K562 (cell line): ENCODE measurements around the gene EGFR. TPM values are rescaled to one million over a fixed set of nuclear protein-coding genes. Genes with fewer than 3 reads are reported as not detected.

ENCODE experiments used
- ATAC-seq: fragments of 200-7000 bp; cut with Tn5 transposase; 3 replicates; pipeline ENCODE4 v1.9.1; 2020; ENCODE audit warnings: moderate library complexity
- BruUV-seq: library from RNA; stranded (reverse); fragments of 400-500 nt; replicated peaks from 2 replicates; lab custom pipeline; 2021; lab: Mats Ljungman, UMichigan
- CTCF ChIA-PET: fragments of 300-600 bp; formaldehyde crosslinking; extraction: SDS; loops from one replicate; lab custom pipeline; 2021; ENCODE audit warnings: low intra/inter-chr PET ratio; lab: Yijun Ruan, JAX
- POLR2A ChIA-PET: fragments of 300-600, 350-650 bp; sonication (Branson Sonifier 250); formaldehyde crosslinking; extraction: SDS; loops from one replicate; lab custom pipeline; 2021; ENCODE audit warnings: antibody characterized with exemption, inconsistent platforms; lab: Yijun Ruan, JAX
- DNase-seq, 4 experiments: peaks; one replicate each; pipeline versions ENCODE4 v3.0.0 to v3.0.0-alpha.2; 2011 to 2018; ENCODE audit warnings: low spot score in 3 of 4, mixed read lengths in 3 of 4; ENCODE audit errors: extremely low read depth in 1 of 4
- FAIRE-seq: peaks from 2 replicates; lab custom pipeline; 2011; peaks lifted over from hg19 to GRCh38; lab: Jason Lieb, UNC
- H2AFZ ChIP-seq: 2 replicates; pipeline ENCODE4 v1.6.0; 2011; ENCODE audit warnings: low read depth, low read length, control low read depth, inconsistent platforms
- H3K27ac ChIP-seq: fragments of 200-600 bp; 3 replicates; pipeline ENCODE4 v1.8.0; 2011; ENCODE audit warnings: low read depth, mild to moderate bottlenecking, control low read depth, inconsistent platforms, low read length, moderate library complexity, mixed read lengths; ENCODE audit errors: extremely low read depth
- H3K27me3 ChIP-seq, 2 experiments: fragments of 300-600 bp in 1 of 2; 2 replicates in 1 of 2; 3 replicates in 1 of 2; pipeline versions ENCODE4 v1.6.0 to v1.8.0; 2011; ENCODE audit warnings: inconsistent platforms in 2 of 2, low read length in 2 of 2, mild to moderate bottlenecking in 1 of 2, mixed read lengths in 1 of 2, moderate library complexity in 1 of 2; ENCODE audit not compliant: control insufficient read depth in 2 of 2, insufficient read depth in 2 of 2
- H3K36me3 ChIP-seq: fragments of 300-600 bp; 3 replicates; pipeline ENCODE4 v1.8.0; 2011; ENCODE audit warnings: mild to moderate bottlenecking, low read length, inconsistent platforms; ENCODE audit not compliant: control insufficient read depth, insufficient read depth
- H3K4me1 ChIP-seq, 2 experiments: fragments of 200-600 bp in 1 of 2; replicated peaks in 1 of 2; 2 replicates in 1 of 2; 3 replicates in 1 of 2; pipeline versions ENCODE4 v1.5.1 to v1.8.0; 2011; ENCODE audit warnings: inconsistent platforms in 2 of 2, low read length in 2 of 2, mild to moderate bottlenecking in 1 of 2, mixed read lengths in 1 of 2, moderate library complexity in 1 of 2; ENCODE audit not compliant: control insufficient read depth in 2 of 2, insufficient read depth in 2 of 2
- H3K4me2 ChIP-seq: 2 replicates; pipeline ENCODE4 v1.6.1; 2011; ENCODE audit warnings: low read length, control low read depth, inconsistent platforms, mixed read lengths; ENCODE audit not compliant: insufficient read depth
- H3K4me3 ChIP-seq: fragments of 200-600 bp; sonication (generic), shearing (Covaris generic); 2 replicates; pipeline ENCODE4 v1.5.1; 2016; ENCODE audit warnings: control low read depth, inconsistent platforms
- H3K79me2 ChIP-seq: fragments of 200-600 bp; 3 replicates; pipeline ENCODE4 v1.8.0; 2011; ENCODE audit warnings: low read length, inconsistent platforms; ENCODE audit not compliant: control insufficient read depth, insufficient read depth
- H3K9ac ChIP-seq, 2 experiments: 2 replicates each; pipeline versions ENCODE4 v1.6.0 to v1.6.1; 2011; ENCODE audit warnings: low read depth in 2 of 2, low read length in 2 of 2, control low read depth in 1 of 2, inconsistent platforms in 1 of 2, mild to moderate bottlenecking in 1 of 2, mixed read lengths in 1 of 2; ENCODE audit not compliant: insufficient read depth in 1 of 2
- H3K9me1 ChIP-seq: one replicate; pipeline ENCODE4 v1.6.0; 2011; ENCODE audit warnings: inconsistent platforms, mild to moderate bottlenecking, low read length, moderate library complexity; ENCODE audit not compliant: control insufficient read depth, insufficient read depth
- H3K9me3 ChIP-seq: replicated peaks from 2 replicates; pipeline ENCODE4 v1.5.1; 2011; ENCODE audit warnings: low read depth, low read length, inconsistent platforms; ENCODE audit not compliant: control insufficient read depth, insufficient read depth
- H4K20me1 ChIP-seq: replicated peaks from 2 replicates; pipeline ENCODE4 v1.6.1; 2011; ENCODE audit warnings: low read length, inconsistent platforms, mixed read lengths; ENCODE audit not compliant: control insufficient read depth, insufficient read depth
- CLOCK ChIP-seq: fragments of 250-450 bp; sonication (Bioruptor Pico); IDR thresholded peaks from 2 replicates; pipeline ENCODE4 v1.4.0; 2020; ENCODE audit warnings: mild to moderate bottlenecking, moderate library complexity, borderline replicate concordance
- GMEB1 ChIP-seq: fragments of 250-450 bp; sonication (Bioruptor Pico); IDR thresholded peaks from 2 replicates; pipeline ENCODE4 v1.4.0; 2020; ENCODE audit warnings: mild to moderate bottlenecking
- HNRNPL ChIP-seq: fragments of 200-400 bp; formaldehyde crosslinking; IDR thresholded peaks from 2 replicates; pipeline ENCODE4 v1.6.1; 2017; ENCODE audit warnings: low read depth, mild to moderate bottlenecking, low read length
- IRF9 ChIP-seq: fragments of 450-650 bp; IDR thresholded peaks from 2 replicates; pipeline ENCODE4 v1.6.1; 2016; ENCODE audit warnings: missing biosample characterization, missing genetic modification characterization
- MAFG ChIP-seq: fragments of 450-650 bp; conservative IDR thresholded peaks from 2 replicates; pipeline ENCODE4 v1.6.1; 2016; ENCODE audit warnings: missing genetic modification characterization, missing compliant biosample characterization
- MTA3 ChIP-seq: fragments of 450-650 bp; formaldehyde crosslinking; IDR thresholded peaks from 2 replicates; pipeline ENCODE4 v1.6.1; 2017; ENCODE audit warnings: mild to moderate bottlenecking, borderline replicate concordance
- NCOA1 ChIP-seq: fragments of 450-650 bp; IDR thresholded peaks from 2 replicates; pipeline ENCODE4 v1.6.1; 2016; ENCODE audit warnings: low read depth
- RHOXF2B ChIP-seq: fragments of 250-450 bp; sonication (Bioruptor Pico); conservative IDR thresholded peaks from 2 replicates; pipeline ENCODE4 v1.5.1; 2021
- SP1 ChIP-seq: sonication (generic); formaldehyde crosslinking; IDR thresholded peaks from 2 replicates; pipeline ENCODE4 v1.8.1; 2022; ENCODE audit warnings: mild to moderate bottlenecking, missing genetic modification reagents
- TBL1XR1 ChIP-seq, 2 experiments: IDR thresholded peaks; 2 replicates each; pipeline ENCODE4 v1.6.1; 2012; ENCODE audit warnings: improper control_type of control experiment in 2 of 2, low read length in 2 of 2, mild to moderate bottlenecking in 1 of 2
- U2AF1 ChIP-seq: fragments of 200-400 bp; formaldehyde crosslinking; optimal IDR thresholded peaks from 2 replicates; pipeline ENCODE3; 2017; ENCODE audit warnings: mild to moderate bottlenecking, low read depth, low read length, moderate library complexity
- ZC3H4 ChIP-seq: sonication (generic); formaldehyde crosslinking; IDR thresholded peaks from 2 replicates; pipeline ENCODE4 v1.9.0; 2021; ENCODE audit warnings: missing genetic modification reagents, borderline replicate concordance
- ZC3H8 ChIP-seq: fragments of 450-650 bp; IDR thresholded peaks from 2 replicates; pipeline ENCODE4 v1.6.1; 2017
- ZNF133 ChIP-seq: fragments of 250-450 bp; sonication (Bioruptor Pico); IDR thresholded peaks from 2 replicates; pipeline ENCODE4 v1.4.0; 2020; ENCODE audit warnings: mild to moderate bottlenecking
- ZNF224 ChIP-seq: sonication (generic); formaldehyde crosslinking; IDR thresholded peaks from 2 replicates; pipeline ENCODE4 v1.8.0; 2022; ENCODE audit warnings: mild to moderate bottlenecking, missing genetic modification reagents
- ZNF444 ChIP-seq: fragments of 250-450 bp; sonication (Bioruptor Pico); IDR thresholded peaks from 2 replicates; pipeline ENCODE4 v1.4.0; 2020; ENCODE audit warnings: mild to moderate bottlenecking, moderate library complexity
- ZNF511 ChIP-seq: sonication (generic); formaldehyde crosslinking; IDR thresholded peaks from 2 replicates; pipeline ENCODE4 v1.8.0; 2022; ENCODE audit warnings: mild to moderate bottlenecking, missing genetic modification reagents
- ZNF699 ChIP-seq: fragments of 250-450 bp; sonication (Bioruptor Pico); IDR thresholded peaks from 2 replicates; pipeline ENCODE4 v1.8.0; 2021; ENCODE audit warnings: mild to moderate bottlenecking, moderate library complexity; ENCODE audit not compliant: insufficient replicate concordance
- WGBS: fragments of 100-300 bp; shearing (Covaris generic); methylation state at CpG from one replicate; pipeline ENCODE4 v1.1.6; 2016; ENCODE audit warnings: low coverage, mixed read lengths; ENCODE audit not compliant: insufficient coverage; ENCODE audit errors: missing lambda C conversion rate; 5-methylcytosine and 5-hydroxymethylcytosine counted together
- in situ Hi-C: fragments of 300-500 bp; cut with MboI; formaldehyde crosslinking; loops from 4 replicates; pipeline ENCODE4 v1.15.0; 2018; ENCODE audit warnings: inconsistent platforms, mixed read lengths
- intact Hi-C: fragments of 100-400 bp; cut with micrococcal nuclease; formaldehyde crosslinking; loops from 2 replicates; pipeline ENCODE4 v1.14.2; 2022
- polyA plus RNA-seq, 8 experiments: library from polyadenylated mRNA; depleted of rRNA in 4 of 8; stranded (reverse) in 5 of 8; unstranded in 3 of 8; fragments of >200 nt; fragmentation: Nextera tagmentation in 2 of 8; fragmentation: Illumina TruSeq in 1 of 8; extraction: Ambion mirVana in 2 of 8; extraction: Trizol in 1 of 8; gene quantifications; 2 replicates each; pipeline versions ENCODE4 v1.2.1 to v1.2.3, GENCODE V29; 2011 to 2014; ENCODE audit warnings: inconsistent platforms in 1 of 8, missing spikeins in 1 of 8
- total RNA-seq, 7 experiments: library from RNA; depleted of rRNA in 6 of 7; stranded (reverse); fragments of >200 nt in 6 of 7; fragmentation: Illumina TruSeq in 2 of 7; extraction: Trizol in 2 of 7; gene quantifications; 2 replicates each; pipeline versions ENCODE4 v1.2.1 to v1.2.3, GENCODE V29; 2011 to 2021; ENCODE audit warnings: low replicate concordance in 1 of 7

EGFR gene
- total and polyA plus RNA-seq, 9 of the 15 experiments (the other 6 are each of a cell fraction or from before 2014, with no cell fraction given), result 0.13 TPM; not detected in 8

- no peak for TF ChIP-seq GMEB1 (CRISPR knock-in tag)
- TF ChIP-seq ZNF224 (CRISPR knock-in tag), result no peak
- no peak for TF ChIP-seq U2AF1
- no peak for TF ChIP-seq CLOCK (CRISPR knock-in tag)
- TF ChIP-seq MTA3, result no peak
- no peak for TF ChIP-seq MAFG (tag)
- TF ChIP-seq ZNF444 (CRISPR knock-in tag), result no peak
Observed at GRCh38 chr7:55063061-55063460, 44.2 kb downstream of the EGFR start (continued).

GRCh38 chr7:55063633-55064032, 44.8 kb downstream of the EGFR start:
- ATAC-seq (no peak), DNase-seq (no peak), FAIRE-seq (no peak)
- Histone ChIP-seq H3K4me1 (no peaks in the 10 kb centered on the region), H3K36me3 (no peaks in the 10 kb centered on the region), H3K27me3 (peaks cover 3 to 13% of the 10 kb centered on the region in 2 experiments; a peak in 4 of 5 replicates), H3K9me1 (no peaks in the 10 kb centered on the region), H3K9ac (no peak overlapping the region), H3K4me2 (no peak overlapping the region), H3K9me3 (no peaks in the 10 kb centered on the region), H3K4me3 (no peak overlapping the region), H3K79me2 (no peaks in the 10 kb centered on the region), H4K20me1 (no peaks in the 10 kb centered on the region), H3K27ac (no peak overlapping the region), H2AFZ (no peak overlapping the region)
- 3% methylated on average over 5 of the region's 5 CpGs for WGBS
- no TSS peak for BruUV-seq
- intact Hi-C loops, result no loop called here
- ChIA-PET CTCF (no interaction called here), POLR2A (no interaction called here)
- in situ Hi-C loops, result no loop called here
- TF ChIP-seq NCOA1, result no peak
- TF ChIP-seq IRF9 (tag), result no peak
- no peak for TF ChIP-seq SP1 (CRISPR knock-in tag)
- TF ChIP-seq ZC3H4 (CRISPR knock-in tag), result no peak
- no peak for TF ChIP-seq HNRNPL
- no peak for TF ChIP-seq ZNF699 (CRISPR knock-in tag)
- no peak for TF ChIP-seq ZNF511
- no peak for TF ChIP-seq ZC3H8
- TF ChIP-seq TBL1XR1 (IDR thresholded peaks at IDR 0.05; ENCODE audit: low read length in 2 of 2), result no peak
- no peak for TF ChIP-seq RHOXF2B
- TF ChIP-seq ZNF133 (CRISPR knock-in tag), result no peak
